OCI-LY1 (cell line): ENCODE data around the gene PFDN6.

Experiments
- H2AFZ ChIP-seq: fragments of 200-600 bp; sonication (generic), shearing (Covaris generic); 2 replicates; pipeline ENCODE4 v1.6.0; 2014; ENCODE audit warnings: antibody characterized with exemption, mild to moderate bottlenecking, low read length
- H3F3A ChIP-seq: fragments of 200-600 bp; sonication (generic), shearing (Covaris generic); 2 replicates; pipeline ENCODE4 v1.6.0; 2014; ENCODE audit warnings: mild to moderate bottlenecking, antibody characterized with exemption, low read length, moderate library complexity; ENCODE audit not compliant: insufficient read depth
- H3K27ac ChIP-seq: fragments of 200-600 bp; sonication (generic); 2 replicates; pipeline ENCODE4 v1.5.1; 2014; ENCODE audit warnings: low read length, mixed run types, mild to moderate bottlenecking, low read depth; ENCODE audit not compliant: poor library complexity, severe bottlenecking
- H3K27me3 ChIP-seq: fragments of 200-600 bp; sonication (generic); 2 replicates; pipeline ENCODE4 v1.6.0; 2014; ENCODE audit warnings: antibody characterized with exemption, mild to moderate bottlenecking, low read length, moderate library complexity; ENCODE audit not compliant: insufficient read depth
- H3K36me3 ChIP-seq: fragments of 200-600 bp; sonication (generic); 2 replicates; pipeline ENCODE4 v1.6.1; 2014; ENCODE audit warnings: mild to moderate bottlenecking, antibody characterized with exemption, low read length, moderate library complexity, mixed read lengths; ENCODE audit not compliant: insufficient read depth
- H3K4me1 ChIP-seq: fragments of 200-600 bp; sonication (generic); 2 replicates; pipeline ENCODE4 v1.5.1; 2014; ENCODE audit warnings: mild to moderate bottlenecking, low read length, moderate library complexity; ENCODE audit not compliant: insufficient read depth, severe bottlenecking
- H3K4me2 ChIP-seq: fragments of 200-600 bp; sonication (generic), shearing (Covaris generic); 2 replicates; pipeline ENCODE4 v1.6.1; 2014; ENCODE audit warnings: low read length
- H3K4me3 ChIP-seq: fragments of 200-600 bp; sonication (generic); 2 replicates; pipeline ENCODE4 v1.5.1; 2014; ENCODE audit warnings: low read length, low read depth, mild to moderate bottlenecking, mixed read lengths; ENCODE audit not compliant: poor library complexity, severe bottlenecking
- H3K79me2 ChIP-seq: fragments of 200-600 bp; shearing (Covaris generic); 2 replicates; pipeline ENCODE4 v1.6.1; 2016; ENCODE audit warnings: mixed run types, low read length, mixed read lengths; ENCODE audit not compliant: insufficient read depth
- H3K9ac ChIP-seq: fragments of 200-600 bp; sonication (generic), shearing (Covaris generic); 2 replicates; pipeline ENCODE4 v1.6.1; 2014; ENCODE audit warnings: mild to moderate bottlenecking, low read length, mixed read lengths
- H3K9me2 ChIP-seq: fragments of 200-600 bp; sonication (generic), shearing (Covaris generic); 2 replicates; pipeline ENCODE4 v1.6.1; 2014; ENCODE audit warnings: low read depth, mild to moderate bottlenecking, low read length, mixed read lengths
- H3K9me3 ChIP-seq: fragments of 200-600 bp; shearing (Covaris generic); 2 replicates; pipeline ENCODE4 v1.6.1; 2014; ENCODE audit warnings: low read length, mixed read lengths
- H4K20me1 ChIP-seq: fragments of 200-600 bp; sonication (generic), shearing (Covaris generic); 2 replicates; pipeline ENCODE4 v1.6.0; 2016; ENCODE audit warnings: mild to moderate bottlenecking, low read length; ENCODE audit not compliant: insufficient read depth
- CTCF ChIP-seq: fragments of 200-600 bp; sonication (generic), shearing (Covaris generic); IDR thresholded peaks from 2 replicates; pipeline ENCODE4 v1.5.1; 2017; ENCODE audit warnings: mild to moderate bottlenecking, antibody characterized with exemption, low read length, moderate library complexity, mixed read lengths
- EZH2 ChIP-seq: fragments of 200-600 bp; sonication (generic), shearing (Covaris generic); IDR thresholded peaks from 2 replicates; pipeline ENCODE4 v1.8.0; 2017; ENCODE audit warnings: borderline replicate concordance, mixed run types, mild to moderate bottlenecking, antibody characterized with exemption, low read length, moderate library complexity, mixed read lengths

PFDN6 gene

GRCh38 chr6:33296797-33297405 is 7.5 kb downstream of the PFDN6 start:
- H3K79me2 ChIP-seq: no peaks in the 10 kb centered on the region
- peaks cover 26% of the 10 kb centered on the region; the same call in 1 of the 2 replicates for H3K36me3 ChIP-seq
- TF ChIP-seq CTCF (no peak), EZH2 (no peak)
- no peaks in the 10 kb centered on the region for H3K27me3 ChIP-seq
- no peak overlapping the region for H2AFZ ChIP-seq
- H3K9me3 ChIP-seq: no peaks in the 10 kb centered on the region
- no peak overlapping the region for H3K9ac ChIP-seq
- no peak overlapping the region for H3K27ac ChIP-seq
- H3K9me2 ChIP-seq: no peaks in the 10 kb centered on the region
- peak overlapping the region; percentile 70; the same call in 1 of the 2 replicates for H3K4me2 ChIP-seq
- H3K4me3 ChIP-seq: no peak overlapping the region
- no peaks in the 10 kb centered on the region for H4K20me1 ChIP-seq
- H3F3A ChIP-seq: 0 out of 2 replicates have a peak, but pooled peaks cover 5% of the 10 kb centered on the region
- H3K4me1 ChIP-seq: peaks cover 13% of the 10 kb centered on the region

- peak overlapping the region; percentile 72 for H3K4me3 ChIP-seq
- TF ChIP-seq EZH2 (no peak), CTCF (no peak)
- no peaks in the 10 kb centered on the region for H3K9me2 ChIP-seq
- H3K4me2 ChIP-seq: peak overlapping the region; percentile 70
- H4K20me1 ChIP-seq: no peaks in the 10 kb centered on the region
- H3F3A ChIP-seq: 0 out of 2 replicates have a peak, but pooled peaks cover 5% of the 10 kb centered on the region
- H3K36me3 ChIP-seq: peaks cover 21% of the 10 kb centered on the region; the same call in 1 of the 2 replicates
- H3K79me2 ChIP-seq: no peaks in the 10 kb centered on the region
- H3K9ac ChIP-seq: peak overlapping the region; percentile 30; the same call in 1 of the 2 replicates
- H2AFZ ChIP-seq: no peak overlapping the region
- H3K27ac ChIP-seq: no peak overlapping the region
- no peaks in the 10 kb centered on the region for H3K9me3 ChIP-seq
- H3K27me3 ChIP-seq: no peaks in the 10 kb centered on the region
- H3K4me1 ChIP-seq: peaks cover 13% of the 10 kb centered on the region
These were observed 8.1 kb downstream of the PFDN6 start for GRCh38 chr6:33297406-33297955.

GRCh38 chr6:33297956-33298772 is 8.8 kb downstream of the PFDN6 start:
- Histone ChIP-seq H3K27me3 (no peaks in the 10 kb centered on the region), H3K4me1 (peaks cover 13% of the 10 kb centered on the region), H3K9me2 (no peaks in the 10 kb centered on the region), H2AFZ (no peak overlapping the region), H3K4me2 (peak overlapping the region; percentile 70), H3K9ac (peak overlapping the region; percentile 74), H3K79me2 (no peaks in the 10 kb centered on the region), H3K27ac (peak overlapping the region; percentile 93), H3F3A (0 out of 2 replicates have a peak, but pooled peaks cover 5% of the 10 kb centered on the region), H3K4me3 (peak overlapping the region; percentile 72), H3K36me3 (peaks cover 20% of the 10 kb centered on the region), H4K20me1 (no peaks in the 10 kb centered on the region), H3K9me3 (no peaks in the 10 kb centered on the region)
- peak; percentile 48; the same call in 1 of the 2 replicates for TF ChIP-seq CTCF
- no peak for TF ChIP-seq EZH2
